ENCODE data around the gene LHX8.
"Not testable (repeated sequence)": the region's sequence is repeated elsewhere in the genome, so short reads cannot be mapped to it uniquely, and the experiment has no call there.

LHX8 gene

GRCh38 chr1:75181214-75181955 lies 47.2 kb downstream of the LHX8 start:
- CTCF ChIA-PET: interaction anchor here (0.7 kb wide), 1 partner anchor 414 kb away, joined by 3 read pairs; no protein-coding TSS in a partner anchor
- TF ChIP-seq TRIM28 (IDR thresholded peaks at IDR 0.05; ENCODE audit: borderline replicate concordance, low read length): peak; percentile 72; the same call in 1 of the 2 replicates
- peak; percentile 69 for TF ChIP-seq SETDB1 (IDR thresholded peaks at IDR 0.05; ENCODE audit: insufficient read length, low read length)
- TF ChIP-seq YY1 (tag by site-specific recombination; IDR thresholded peaks at IDR 0.05): peak; percentile 55
- H3K9me3 ChIP-seq (ENCODE audit: control insufficient read depth, insufficient read depth, low read depth, low read length); H3K27ac ChIP-seq (ENCODE audit: extremely low read depth, low read depth, low read length); POLR2A ChIA-PET; H3K4me1 ChIP-seq (ENCODE audit: control insufficient read depth, insufficient read depth, low read length); H3K4me3 ChIP-seq (ENCODE audit: low read depth, low read length); H3K36me3 ChIP-seq (ENCODE audit: control insufficient read depth in 2 of 2, insufficient read depth in 1 of 2, low read length in 2 of 2): not testable (repeated sequence)

DNA sequence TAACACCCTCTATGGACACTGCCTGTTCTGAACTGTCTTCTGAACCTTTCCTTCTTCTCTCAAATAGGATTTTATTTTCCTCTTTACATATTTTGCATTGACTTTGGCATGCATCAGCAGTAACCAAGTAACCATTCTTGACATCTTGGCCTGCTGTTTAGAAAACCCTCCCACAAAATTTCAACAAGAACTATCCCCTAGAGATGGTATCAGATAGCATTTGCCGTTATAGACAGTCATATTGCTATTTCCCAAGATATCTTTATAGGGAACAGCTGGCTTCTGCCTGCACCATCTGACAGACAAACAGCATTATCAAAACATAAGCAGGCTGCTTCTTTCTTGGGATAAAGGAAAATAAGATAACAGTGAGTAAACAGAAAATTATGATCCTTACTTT lies 54.7 kb downstream of the LHX8 start:
- Histone ChIP-seq H3K4me1 (ENCODE audit: control insufficient read depth, insufficient read depth, low read length) (no peaks in the 10 kb centered on the region), H3K4me3 (ENCODE audit: low read depth, low read length) (no peak overlapping the region), H3K9me3 (ENCODE audit: control insufficient read depth, insufficient read depth, low read depth, low read length) (no peaks in the 10 kb centered on the region), H3K36me3 (ENCODE audit: control insufficient read depth in 2 of 2, insufficient read depth in 1 of 2, low read length in 2 of 2) (no peaks in the 10 kb centered on the region), H3K27ac (ENCODE audit: extremely low read depth, low read depth, low read length) (no peak overlapping the region)
- CTCF ChIA-PET: interaction anchor here (0.8 kb wide), 1 partner anchor 14 kb away, joined by 4 read pairs; no protein-coding TSS in a partner anchor
- POLR2A ChIA-PET: no interaction called here
- TF ChIP-seq, protein P1, sequence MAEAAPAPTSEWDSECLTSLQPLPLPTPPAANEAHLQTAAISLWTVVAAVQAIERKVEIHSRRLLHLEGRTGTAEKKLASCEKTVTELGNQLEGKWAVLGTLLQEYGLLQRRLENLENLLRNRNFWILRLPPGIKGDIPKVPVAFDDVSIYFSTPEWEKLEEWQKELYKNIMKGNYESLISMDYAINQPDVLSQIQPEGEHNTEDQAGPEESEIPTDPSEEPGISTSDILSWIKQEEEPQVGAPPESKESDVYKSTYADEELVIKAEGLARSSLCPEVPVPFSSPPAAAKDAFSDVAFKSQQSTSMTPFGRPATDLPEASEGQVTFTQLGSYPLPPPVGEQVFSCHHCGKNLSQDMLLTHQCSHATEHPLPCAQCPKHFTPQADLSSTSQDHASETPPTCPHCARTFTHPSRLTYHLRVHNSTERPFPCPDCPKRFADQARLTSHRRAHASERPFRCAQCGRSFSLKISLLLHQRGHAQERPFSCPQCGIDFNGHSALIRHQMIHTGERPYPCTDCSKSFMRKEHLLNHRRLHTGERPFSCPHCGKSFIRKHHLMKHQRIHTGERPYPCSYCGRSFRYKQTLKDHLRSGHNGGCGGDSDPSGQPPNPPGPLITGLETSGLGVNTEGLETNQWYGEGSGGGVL (tag by site-specific recombination; IDR thresholded peaks at IDR 0.05): no peak
- TF ChIP-seq YY1 (tag by site-specific recombination; IDR thresholded peaks at IDR 0.05) (no peak), ZNF555 (tag by site-specific recombination; conservative IDR thresholded peaks at IDR 0.05) (no peak), ZNF777 (tag by site-specific recombination; IDR thresholded peaks at IDR 0.05; ENCODE audit: borderline replicate concordance) (no peak), TRIM28 (IDR thresholded peaks at IDR 0.05; ENCODE audit: borderline replicate concordance, low read length) (no peak), EGR2 (tag by site-specific recombination; IDR thresholded peaks at IDR 0.05; ENCODE audit: low read depth) (no peak), ZNF23 (tag by site-specific recombination; IDR thresholded peaks at IDR 0.05; ENCODE audit: borderline replicate concordance) (no peak), ZNF664 (tag by site-specific recombination; IDR thresholded peaks at IDR 0.05) (no peak), ZNF791 (tag by site-specific recombination; IDR thresholded peaks at IDR 0.05) (no peak), ZNF24 (tag by site-specific recombination; IDR thresholded peaks at IDR 0.05) (no peak), ZNF433 (tag by site-specific recombination; IDR thresholded peaks at IDR 0.05; ENCODE audit: low read depth) (no peak), ZNF549 (tag by site-specific recombination; IDR thresholded peaks at IDR 0.05) (no peak), ZNF248 (tag by site-specific recombination; IDR thresholded peaks at IDR 0.05) (no peak), ZNF843 (tag by site-specific recombination; IDR thresholded peaks at IDR 0.05) (no peak), ZNF292 (tag by site-specific recombination; IDR thresholded peaks at IDR 0.05; ENCODE audit: borderline replicate concordance, low read depth) (no peak), ZNF768 (tag by site-specific recombination; IDR thresholded peaks at IDR 0.05) (no peak)
- TF ChIP-seq, protein P2, sequence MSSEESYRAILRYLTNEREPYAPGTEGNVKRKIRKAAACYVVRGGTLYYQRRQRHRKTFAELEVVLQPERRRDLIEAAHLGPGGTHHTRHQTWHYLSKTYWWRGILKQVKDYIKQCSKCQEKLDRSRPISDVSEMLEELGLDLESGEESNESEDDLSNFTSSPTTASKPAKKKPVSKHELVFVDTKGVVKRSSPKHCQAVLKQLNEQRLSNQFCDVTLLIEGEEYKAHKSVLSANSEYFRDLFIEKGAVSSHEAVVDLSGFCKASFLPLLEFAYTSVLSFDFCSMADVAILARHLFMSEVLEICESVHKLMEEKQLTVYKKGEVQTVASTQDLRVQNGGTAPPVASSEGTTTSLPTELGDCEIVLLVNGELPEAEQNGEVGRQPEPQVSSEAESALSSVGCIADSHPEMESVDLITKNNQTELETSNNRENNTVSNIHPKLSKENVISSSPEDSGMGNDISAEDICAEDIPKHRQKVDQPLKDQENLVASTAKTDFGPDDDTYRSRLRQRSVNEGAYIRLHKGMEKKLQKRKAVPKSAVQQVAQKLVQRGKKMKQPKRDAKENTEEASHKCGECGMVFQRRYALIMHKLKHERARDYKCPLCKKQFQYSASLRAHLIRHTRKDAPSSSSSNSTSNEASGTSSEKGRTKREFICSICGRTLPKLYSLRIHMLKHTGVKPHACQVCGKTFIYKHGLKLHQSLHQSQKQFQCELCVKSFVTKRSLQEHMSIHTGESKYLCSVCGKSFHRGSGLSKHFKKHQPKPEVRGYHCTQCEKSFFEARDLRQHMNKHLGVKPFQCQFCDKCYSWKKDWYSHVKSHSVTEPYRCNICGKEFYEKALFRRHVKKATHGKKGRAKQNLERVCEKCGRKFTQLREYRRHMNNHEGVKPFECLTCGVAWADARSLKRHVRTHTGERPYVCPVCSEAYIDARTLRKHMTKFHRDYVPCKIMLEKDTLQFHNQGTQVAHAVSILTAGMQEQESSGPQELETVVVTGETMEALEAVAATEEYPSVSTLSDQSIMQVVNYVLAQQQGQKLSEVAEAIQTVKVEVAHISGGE (tag by site-specific recombination; conservative IDR thresholded peaks at IDR 0.05; ENCODE audit: low read depth): no peak
- TF ChIP-seq, protein P3, sequence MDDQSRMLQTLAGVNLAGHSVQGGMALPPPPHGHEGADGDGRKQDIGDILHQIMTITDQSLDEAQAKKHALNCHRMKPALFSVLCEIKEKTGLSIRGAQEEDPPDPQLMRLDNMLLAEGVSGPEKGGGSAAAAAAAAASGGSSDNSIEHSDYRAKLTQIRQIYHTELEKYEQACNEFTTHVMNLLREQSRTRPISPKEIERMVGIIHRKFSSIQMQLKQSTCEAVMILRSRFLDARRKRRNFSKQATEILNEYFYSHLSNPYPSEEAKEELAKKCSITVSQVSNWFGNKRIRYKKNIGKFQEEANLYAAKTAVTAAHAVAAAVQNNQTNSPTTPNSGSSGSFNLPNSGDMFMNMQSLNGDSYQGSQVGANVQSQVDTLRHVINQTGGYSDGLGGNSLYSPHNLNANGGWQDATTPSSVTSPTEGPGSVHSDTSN (CRISPR knock-in tag; IDR thresholded peaks at IDR 0.05): no peak
- TF ChIP-seq, protein P4, sequence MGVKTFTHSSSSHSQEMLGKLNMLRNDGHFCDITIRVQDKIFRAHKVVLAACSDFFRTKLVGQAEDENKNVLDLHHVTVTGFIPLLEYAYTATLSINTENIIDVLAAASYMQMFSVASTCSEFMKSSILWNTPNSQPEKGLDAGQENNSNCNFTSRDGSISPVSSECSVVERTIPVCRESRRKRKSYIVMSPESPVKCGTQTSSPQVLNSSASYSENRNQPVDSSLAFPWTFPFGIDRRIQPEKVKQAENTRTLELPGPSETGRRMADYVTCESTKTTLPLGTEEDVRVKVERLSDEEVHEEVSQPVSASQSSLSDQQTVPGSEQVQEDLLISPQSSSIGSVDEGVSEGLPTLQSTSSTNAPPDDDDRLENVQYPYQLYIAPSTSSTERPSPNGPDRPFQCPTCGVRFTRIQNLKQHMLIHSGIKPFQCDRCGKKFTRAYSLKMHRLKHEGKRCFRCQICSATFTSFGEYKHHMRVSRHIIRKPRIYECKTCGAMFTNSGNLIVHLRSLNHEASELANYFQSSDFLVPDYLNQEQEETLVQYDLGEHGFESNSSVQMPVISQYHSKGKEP (tag by site-specific recombination; IDR thresholded peaks at IDR 0.05): no peak
- TF ChIP-seq, protein P5, sequence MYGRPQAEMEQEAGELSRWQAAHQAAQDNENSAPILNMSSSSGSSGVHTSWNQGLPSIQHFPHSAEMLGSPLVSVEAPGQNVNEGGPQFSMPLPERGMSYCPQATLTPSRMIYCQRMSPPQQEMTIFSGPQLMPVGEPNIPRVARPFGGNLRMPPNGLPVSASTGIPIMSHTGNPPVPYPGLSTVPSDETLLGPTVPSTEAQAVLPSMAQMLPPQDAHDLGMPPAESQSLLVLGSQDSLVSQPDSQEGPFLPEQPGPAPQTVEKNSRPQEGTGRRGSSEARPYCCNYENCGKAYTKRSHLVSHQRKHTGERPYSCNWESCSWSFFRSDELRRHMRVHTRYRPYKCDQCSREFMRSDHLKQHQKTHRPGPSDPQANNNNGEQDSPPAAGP (tag by site-specific recombination; IDR thresholded peaks at IDR 0.05): no peak
